HepG2 (cell line): ENCODE results near the gene TXNDC11. TPM values are rescaled to one million over a fixed set of nuclear protein-coding genes. Genes with fewer than 3 reads are reported as not detected.

ENCODE experiments used
- ATAC-seq: fragments of 200-7000 bp; cut with Tn5 transposase; 3 replicates; pipeline ENCODE4 v1.9.1; 2020; ENCODE audit warnings: mild to moderate bottlenecking, moderate library complexity
- BruUV-seq: library from RNA; stranded (reverse); fragments of 400-500 nt; replicated peaks from 2 replicates; lab custom pipeline; 2021; lab: Mats Ljungman, UMichigan
- CTCF ChIA-PET: fragments of 300-600 bp; formaldehyde crosslinking; extraction: SDS; loops from one replicate; lab custom pipeline; 2021; ENCODE audit warnings: low total read pairs, inconsistent platforms, low intra/inter-chr PET ratio; lab: Yijun Ruan, JAX
- POLR2A ChIA-PET: fragments of 350-600 bp; sonication (Branson Sonifier 250); formaldehyde crosslinking; loops from one replicate; lab custom pipeline; 2020; ENCODE audit warnings: antibody characterized with exemption, inconsistent platforms; lab: Yijun Ruan, JAX
- DNase-seq: peaks from one replicate; pipeline ENCODE4 v3.0.0-alpha.2; 2015; ENCODE audit warnings: low spot score
- FAIRE-seq: peaks from 3 replicates; lab custom pipeline; 2011; peaks lifted over from hg19 to GRCh38; lab: Jason Lieb, UNC
- H2AFZ ChIP-seq: one replicate; pipeline ENCODE4 v1.6.1; 2011; ENCODE audit warnings: low read length, inconsistent platforms
- H3K27ac ChIP-seq: fragments of 300-600 bp; 3 replicates; pipeline ENCODE4 v1.8.0; 2011; ENCODE audit warnings: mixed run types, mild to moderate bottlenecking, mixed read lengths, low read length, inconsistent platforms; ENCODE audit not compliant: insufficient read depth; ENCODE audit errors: extremely low read length
- H3K27me3 ChIP-seq, 2 experiments: fragments of 200-600 bp in 1 of 2; 2 replicates in 1 of 2; 3 replicates in 1 of 2; pipeline versions ENCODE4 v1.6.0 to v1.8.0; 2011; ENCODE audit warnings: low read length in 2 of 2, mild to moderate bottlenecking in 2 of 2, moderate library complexity in 2 of 2, inconsistent platforms in 1 of 2; ENCODE audit not compliant: insufficient read depth in 2 of 2, control insufficient read depth in 1 of 2
- H3K36me3 ChIP-seq, 2 experiments: fragments of 200-600 bp in 1 of 2; replicated peaks in 1 of 2; 2 replicates in 1 of 2; 3 replicates in 1 of 2; pipeline versions ENCODE4 v1.5.1 to v1.8.0; 2011; ENCODE audit warnings: low read length in 2 of 2, inconsistent platforms in 1 of 2; ENCODE audit not compliant: insufficient read depth in 2 of 2, control insufficient read depth in 1 of 2
- H3K4me1 ChIP-seq: 2 replicates; pipeline ENCODE4 v1.5.1; 2012; ENCODE audit warnings: low read length, inconsistent platforms; ENCODE audit not compliant: insufficient read depth
- H3K4me2 ChIP-seq: 2 replicates; pipeline ENCODE4 v1.6.0; 2011; ENCODE audit warnings: low read depth, low read length, inconsistent platforms
- H3K4me3 ChIP-seq, 3 experiments: fragments of 200-600 bp in 1 of 3; sonication (generic), shearing (Covaris generic) in 1 of 3; replicated peaks in 1 of 3; 2 replicates each; pipeline ENCODE4 v1.5.1; 2011 to 2016; ENCODE audit warnings: low read length in 3 of 3, inconsistent platforms in 2 of 3, low read depth in 2 of 3, mild to moderate bottlenecking in 2 of 3, control low read depth in 1 of 3, mixed read lengths in 1 of 3; ENCODE audit not compliant: insufficient read depth in 1 of 3
- H3K79me2 ChIP-seq: one replicate; pipeline ENCODE4 v1.6.1; 2011; ENCODE audit warnings: low read length, inconsistent platforms; ENCODE audit not compliant: insufficient read depth
- H3K9ac ChIP-seq: 2 replicates; pipeline ENCODE4 v1.6.0; 2011; ENCODE audit warnings: mild to moderate bottlenecking, low read depth, low read length, inconsistent platforms; ENCODE audit not compliant: insufficient read depth
- H3K9me3 ChIP-seq: 2 replicates; pipeline ENCODE4 v1.5.1; 2012; ENCODE audit warnings: mild to moderate bottlenecking, low read length
- H4K20me1 ChIP-seq: 2 replicates; pipeline ENCODE4 v1.6.0; 2011; ENCODE audit warnings: inconsistent platforms, mild to moderate bottlenecking, low read length, moderate library complexity; ENCODE audit not compliant: insufficient read depth
- DNMT1 ChIP-seq: sonication (generic); formaldehyde crosslinking; IDR thresholded peaks from 2 replicates; pipeline ENCODE4 v1.5.1; 2020; ENCODE audit warnings: mild to moderate bottlenecking, missing genetic modification reagents
- HNRNPL ChIP-seq: fragments of 200-400 bp; formaldehyde crosslinking; IDR thresholded peaks from 2 replicates; pipeline ENCODE4 v1.6.1; 2017; ENCODE audit warnings: mild to moderate bottlenecking, low read depth, low read length
- MTF1 ChIP-seq: sonication (generic); formaldehyde crosslinking; IDR thresholded peaks from 2 replicates; pipeline ENCODE4 v1.5.0; 2020; ENCODE audit warnings: missing genetic modification reagents
- NR2F2 ChIP-seq: IDR thresholded peaks from 2 replicates; pipeline ENCODE4 v1.6.1; 2012; ENCODE audit warnings: low read depth, inconsistent platforms, borderline replicate concordance
- POLR2G ChIP-seq: fragments of 200-400 bp; formaldehyde crosslinking; IDR thresholded peaks from 2 replicates; pipeline ENCODE4 v1.6.1; 2018; ENCODE audit warnings: mild to moderate bottlenecking, low read depth, low read length, moderate library complexity
- SNAPC2 ChIP-seq: sonication (generic); formaldehyde crosslinking; IDR thresholded peaks from 2 replicates; pipeline ENCODE4 v1.8.1; 2022; ENCODE audit warnings: mild to moderate bottlenecking, missing genetic modification reagents
- SP5 ChIP-seq: IDR thresholded peaks from 2 replicates; pipeline ENCODE4 v1.6.1; 2016; ENCODE audit warnings: low read depth, borderline replicate concordance
- TSC22D2 ChIP-seq: sonication (generic); formaldehyde crosslinking; IDR thresholded peaks from 2 replicates; pipeline ENCODE4 v1.5.1; 2020; ENCODE audit warnings: missing genetic modification reagents, mild to moderate bottlenecking, borderline replicate concordance
- ZFP36L1 ChIP-seq: sonication (generic); formaldehyde crosslinking; IDR thresholded peaks from 2 replicates; pipeline ENCODE4 v1.8.0; 2022; ENCODE audit warnings: mild to moderate bottlenecking, missing genetic modification reagents, moderate library complexity
- ZMYM3 ChIP-seq: sonication (generic); formaldehyde crosslinking; IDR thresholded peaks from 2 replicates; pipeline ENCODE4 v1.5.1; 2020; ENCODE audit warnings: mild to moderate bottlenecking, missing genetic modification reagents
- ZNF225 ChIP-seq: sonication (generic); formaldehyde crosslinking; IDR thresholded peaks from 2 replicates; pipeline ENCODE4 v1.4.0; 2020; ENCODE audit warnings: mild to moderate bottlenecking, missing genetic modification reagents
- ZNF549 ChIP-seq: sonication (generic); formaldehyde crosslinking; IDR thresholded peaks from 2 replicates; pipeline ENCODE4 v1.5.0; 2020; ENCODE audit warnings: missing genetic modification reagents
- ZNF703 ChIP-seq: sonication (generic); formaldehyde crosslinking; IDR thresholded peaks from 2 replicates; pipeline ENCODE4 v1.5.1; 2020; ENCODE audit warnings: missing genetic modification reagents, mild to moderate bottlenecking, moderate library complexity, borderline replicate concordance
- ZNF768 ChIP-seq: sonication (generic); formaldehyde crosslinking; IDR thresholded peaks from 2 replicates; pipeline ENCODE4 v1.4.0; 2020; ENCODE audit warnings: missing genetic modification reagents
- WGBS: methylation state at CpG from one replicate; pipeline ENCODE4 v1.1.6; 2017; ENCODE audit warnings: low lambda C conversion rate; 5-methylcytosine and 5-hydroxymethylcytosine counted together
- in situ Hi-C: cut with HindIII; loops from 2 replicates; pipeline ENCODE4 v1.10.0; 2017; ENCODE audit warnings: low pct_unique_long_range_greater_than_20kb; ENCODE audit not compliant: extremely low pct_ligation_motif_present
- intact Hi-C: fragments of 100-400 bp; cut with micrococcal nuclease; formaldehyde crosslinking; loops from one replicate; pipeline ENCODE4 v1.10.0; 2022; ENCODE audit not compliant: unreplicated experiment
- polyA plus RNA-seq, 8 experiments: library from polyadenylated mRNA; depleted of rRNA in 3 of 8; stranded (reverse) in 7 of 8; unstranded in 1 of 8; fragments of >200 nt; fragmentation: Illumina TruSeq in 4 of 8; extraction: Trizol in 4 of 8; gene quantifications; 2 replicates each; pipeline versions ENCODE4 v1.2.1 to v1.2.3, GENCODE V29; 2011 to 2016; ENCODE audit warnings: low read depth in 4 of 8, missing spikeins in 1 of 8, mixed read lengths in 1 of 8; ENCODE audit not compliant: insufficient read depth in 1 of 8
- total RNA-seq, 5 experiments: library from RNA; depleted of rRNA; stranded (reverse); fragments of >200 nt; fragmentation: Illumina TruSeq; extraction: Trizol; gene quantifications; 2 replicates each; pipeline ENCODE4 v1.2.3, GENCODE V29; 2016; ENCODE audit warnings: low read depth in 1 of 5
- TF ChIP-seq, protein P1 (sequence below): sonication (generic); formaldehyde crosslinking; IDR thresholded peaks from 2 replicates; pipeline ENCODE4 v1.8.0; 2022; ENCODE audit warnings: mild to moderate bottlenecking, missing genetic modification reagents, borderline replicate concordance
- TF ChIP-seq, protein P2 (sequence below): sonication (generic); formaldehyde crosslinking; IDR thresholded peaks from 2 replicates; pipeline ENCODE4 v1.5.0; 2020; ENCODE audit warnings: mild to moderate bottlenecking, missing genetic modification reagents
- TF ChIP-seq, protein P3 (sequence below): sonication (generic); formaldehyde crosslinking; IDR thresholded peaks from 2 replicates; pipeline ENCODE4 v1.5.0; 2020; ENCODE audit warnings: missing genetic modification reagents

The TXNDC11 gene
- total and polyA plus RNA-seq, 2 of the 13 experiments (the other 11 are each of a cell fraction or from before 2014, with no cell fraction given), result 74.9 to 123 TPM

DNA sequence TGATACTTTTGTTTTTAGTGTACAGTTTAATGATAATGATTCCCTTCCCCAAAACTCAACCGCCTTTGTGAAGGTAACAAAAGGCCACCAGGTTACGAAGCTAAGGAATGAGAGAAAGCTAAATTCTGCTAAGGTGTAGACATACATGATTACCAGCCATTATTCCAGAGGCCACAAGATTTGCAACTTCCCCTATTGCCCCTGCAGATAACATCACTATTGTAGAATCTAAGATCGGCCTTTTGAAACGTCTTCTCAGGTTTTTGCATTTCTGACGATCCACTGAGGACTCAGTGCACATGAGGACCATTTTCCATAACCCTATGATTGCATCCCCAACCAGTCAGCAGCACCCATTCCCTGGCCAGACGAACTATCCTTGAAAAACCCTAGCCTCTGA, 108.3 kb downstream of the TXNDC11 start (continued):
- TF ChIP-seq TSC22D2 (CRISPR knock-in tag), result no peak
- TF ChIP-seq, protein P1, sequence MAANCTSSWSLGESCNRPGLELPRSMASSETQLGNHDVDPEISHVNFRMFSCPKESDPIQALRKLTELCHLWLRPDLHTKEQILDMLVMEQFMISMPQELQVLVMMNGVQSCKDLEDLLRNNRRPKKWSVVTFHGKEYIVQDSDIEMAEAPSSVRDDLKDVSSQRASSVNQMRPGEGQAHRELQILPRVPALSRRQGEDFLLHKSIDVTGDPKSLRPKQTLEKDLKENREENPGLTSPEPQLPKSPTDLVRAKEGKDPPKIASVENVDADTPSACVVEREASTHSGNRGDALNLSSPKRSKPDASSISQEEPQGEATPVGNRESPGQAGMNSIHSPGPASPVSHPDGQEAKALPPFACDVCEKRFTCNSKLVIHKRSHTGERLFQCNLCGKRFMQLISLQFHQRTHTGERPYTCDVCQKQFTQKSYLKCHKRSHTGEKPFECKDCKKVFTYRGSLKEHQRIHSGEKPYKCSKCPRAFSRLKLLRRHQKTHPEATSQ (CRISPR knock-in tag), result no peak
- TF ChIP-seq, all 625 proteins: peak for 0

DNA sequence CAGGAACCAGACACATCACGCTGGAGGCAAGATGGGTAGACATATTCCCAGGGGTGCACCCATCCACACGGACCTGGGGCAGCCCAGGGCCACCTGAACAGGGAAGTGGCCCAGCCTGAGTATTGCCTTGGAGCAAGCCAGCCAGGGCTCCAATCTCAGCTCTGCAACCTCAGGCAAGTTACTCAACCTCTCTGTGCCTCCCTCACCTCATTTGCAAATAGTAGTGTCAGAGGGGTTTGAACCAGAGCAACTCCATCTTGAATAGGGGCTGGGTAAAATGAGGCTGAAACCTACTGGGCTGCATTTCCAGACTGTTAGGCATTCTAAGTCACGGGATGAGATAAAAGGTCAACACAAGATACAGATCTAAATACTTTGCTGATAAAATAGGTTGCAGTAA, 109.5 kb downstream of the TXNDC11 start:
- WGBS, result 48% methylated on average over 2 of the region's 3 CpGs

More for the DNA sequence above, 109.5 kb downstream of the TXNDC11 start:
- Histone ChIP-seq H3K27me3 (peaks cover 0 to 13% of the 10 kb centered on the region in 2 experiments; a peak in 2 of 5 replicates), H3K9me3 (no peaks in the 10 kb centered on the region), H3K4me1 (peaks cover 57% of the 10 kb centered on the region), H3K27ac (no peak overlapping the region), H3K9ac (peak overlapping the region; percentile 61), H2AFZ (no peak overlapping the region), H3K36me3 (no peaks in the 10 kb centered on the region), H3K79me2 (no peaks in the 10 kb centered on the region), H3K4me3 (peak overlapping the region in 2 of 3 experiments; percentile 41 to 70; a peak in 3 of 6 replicates), H4K20me1 (no peaks in the 10 kb centered on the region), H3K4me2 (peak overlapping the region; percentile 88)
- DNase-seq, result no peak
- FAIRE-seq, result no peak
- in situ Hi-C loops (no loop called here), intact Hi-C loops (no loop called here)
- ChIA-PET POLR2A (interaction anchor here (1.1 to 2.5 kb wide), 4 partner anchors 11 to 110 kb away, joined by 3 to 9 read pairs (median 3); partner anchors contain the start of genes LITAF and TXNDC11), CTCF (no interaction called here)
- BruUV-seq, result no TSS peak
- peak; percentile 3 for ATAC-seq
- TF ChIP-seq, protein P2, sequence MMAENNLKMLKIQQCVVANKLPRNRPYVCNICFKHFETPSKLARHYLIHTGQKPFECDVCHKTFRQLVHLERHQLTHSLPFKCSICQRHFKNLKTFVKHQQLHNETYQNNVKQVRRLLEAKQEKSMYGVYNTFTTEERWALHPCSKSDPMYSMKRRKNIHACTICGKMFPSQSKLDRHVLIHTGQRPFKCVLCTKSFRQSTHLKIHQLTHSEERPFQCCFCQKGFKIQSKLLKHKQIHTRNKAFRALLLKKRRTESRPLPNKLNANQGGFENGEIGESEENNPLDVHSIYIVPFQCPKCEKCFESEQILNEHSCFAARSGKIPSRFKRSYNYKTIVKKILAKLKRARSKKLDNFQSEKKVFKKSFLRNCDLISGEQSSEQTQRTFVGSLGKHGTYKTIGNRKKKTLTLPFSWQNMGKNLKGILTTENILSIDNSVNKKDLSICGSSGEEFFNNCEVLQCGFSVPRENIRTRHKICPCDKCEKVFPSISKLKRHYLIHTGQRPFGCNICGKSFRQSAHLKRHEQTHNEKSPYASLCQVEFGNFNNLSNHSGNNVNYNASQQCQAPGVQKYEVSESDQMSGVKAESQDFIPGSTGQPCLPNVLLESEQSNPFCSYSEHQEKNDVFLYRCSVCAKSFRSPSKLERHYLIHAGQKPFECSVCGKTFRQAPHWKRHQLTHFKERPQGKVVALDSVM (CRISPR knock-in tag), result 0 out of 2 replicates have a peak, but pooled peaks have one; percentile 19
- TF ChIP-seq ZMYM3 (peak; percentile 81), ZNF549 (CRISPR knock-in tag) (no peak), ZFP36L1 (CRISPR knock-in tag) (no peak), ZNF225 (no peak), DNMT1 (CRISPR knock-in tag) (0 out of 2 replicates have a peak, but pooled peaks have one; percentile 9), HNRNPL (no peak), MTF1 (no peak), SP5 (CRISPR knock-in tag) (no peak), ZNF768 (CRISPR knock-in tag) (peak; percentile 99), ZNF703 (CRISPR knock-in tag) (no peak), NR2F2 (no peak), POLR2G (no peak), SNAPC2 (CRISPR knock-in tag) (0 out of 2 replicates have a peak, but pooled peaks have one; percentile 9)
- TF ChIP-seq, protein P3, sequence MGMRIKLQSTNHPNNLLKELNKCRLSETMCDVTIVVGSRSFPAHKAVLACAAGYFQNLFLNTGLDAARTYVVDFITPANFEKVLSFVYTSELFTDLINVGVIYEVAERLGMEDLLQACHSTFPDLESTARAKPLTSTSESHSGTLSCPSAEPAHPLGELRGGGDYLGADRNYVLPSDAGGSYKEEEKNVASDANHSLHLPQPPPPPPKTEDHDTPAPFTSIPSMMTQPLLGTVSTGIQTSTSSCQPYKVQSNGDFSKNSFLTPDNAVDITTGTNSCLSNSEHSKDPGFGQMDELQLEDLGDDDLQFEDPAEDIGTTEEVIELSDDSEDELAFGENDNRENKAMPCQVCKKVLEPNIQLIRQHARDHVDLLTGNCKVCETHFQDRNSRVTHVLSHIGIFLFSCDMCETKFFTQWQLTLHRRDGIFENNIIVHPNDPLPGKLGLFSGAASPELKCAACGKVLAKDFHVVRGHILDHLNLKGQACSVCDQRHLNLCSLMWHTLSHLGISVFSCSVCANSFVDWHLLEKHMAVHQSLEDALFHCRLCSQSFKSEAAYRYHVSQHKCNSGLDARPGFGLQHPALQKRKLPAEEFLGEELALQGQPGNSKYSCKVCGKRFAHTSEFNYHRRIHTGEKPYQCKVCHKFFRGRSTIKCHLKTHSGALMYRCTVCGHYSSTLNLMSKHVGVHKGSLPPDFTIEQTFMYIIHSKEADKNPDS (CRISPR knock-in tag), result no peak
- TF ChIP-seq, all 625 proteins: peak for 5
